ENCODE measurements around the gene SLC44A1. TPM values are rescaled to one million over a fixed set of nuclear protein-coding genes. Genes with fewer than 3 reads are reported as not detected.

The SLC44A1 gene
- total and polyA plus RNA-seq, 10 of the 15 experiments (the other 5 are each of a cell fraction or from before 2014, with no cell fraction given): 2.4 to 21.2 (median 12.4) TPM

- no TSS peak for BruUV-seq (replicated peaks)
- DNase-seq (ENCODE audit: low read depth, low spot score) (no peak), FAIRE-seq (no peak), ATAC-seq (no peak)
- CTCF ChIA-PET: interaction anchor here (0.6 to 1.9 kb wide), 4 partner anchors 10 to 61 kb away, joined by 3 to 9 read pairs (median 4); no protein-coding TSS in a partner anchor
- Histone ChIP-seq H3K27ac (ENCODE audit: control insufficient read depth, insufficient read depth) (no peak overlapping the region), H3K27me3 (replicated peaks in 1 of 2; ENCODE audit: control insufficient read depth in 2 of 2, insufficient read depth in 2 of 2, low read length in 1 of 2) (no peaks in the 10 kb centered on the region), H3K9me3 (replicated peaks; ENCODE audit: control insufficient read depth, insufficient read depth, low read length) (no peaks in the 10 kb centered on the region), H3K79me2 (ENCODE audit: control insufficient read depth, insufficient read depth, low read length) (no peaks in the 10 kb centered on the region), H3K4me3 (no peak overlapping the region), H2AFZ (ENCODE audit: control insufficient read depth, low read depth, low read length) (no peak overlapping the region), H3K4me2 (ENCODE audit: control insufficient read depth, insufficient read depth) (no peak overlapping the region), H3K4me1 (ENCODE audit: control insufficient read depth, insufficient read depth, low read length) (peaks cover 4% of the 10 kb centered on the region; the same call in 1 of the 2 replicates), H3K9ac (ENCODE audit: control insufficient read depth, insufficient read depth, low read length) (no peak overlapping the region), H3K36me3 (ENCODE audit: control insufficient read depth in 2 of 2, insufficient read depth in 2 of 2, low read length in 1 of 2) (no peaks in the 10 kb centered on the region), H4K20me1 (ENCODE audit: control insufficient read depth, insufficient read depth) (no peaks in the 10 kb centered on the region)
- TF ChIP-seq ZNF622 (IDR thresholded peaks at IDR 0.05) (no peak), SKIL (IDR thresholded peaks at IDR 0.05; ENCODE audit: low read depth, poor library complexity, severe bottlenecking) (no peak), SIX5 (IDR thresholded peaks at IDR 0.05; ENCODE audit: low read depth, low read length, severe bottlenecking) (no peak), ZBED1 (IDR thresholded peaks at IDR 0.05; ENCODE audit: borderline replicate concordance) (no peak), EED (IDR thresholded peaks at IDR 0.05; ENCODE audit: low read depth) (no peak), ZNF384 (IDR thresholded peaks at IDR 0.05; ENCODE audit: borderline replicate concordance, low read depth, low read length) (no peak), STAT1 (conservative IDR thresholded peaks at IDR 0.05) (no peak), TCF12 (IDR thresholded peaks at IDR 0.05; ENCODE audit: low read depth, low read length) (no peak), SUPT20H (IDR thresholded peaks at IDR 0.05; ENCODE audit: borderline replicate concordance, control insufficient read depth, low read depth, low read length) (no peak), CBFB (IDR thresholded peaks at IDR 0.05; ENCODE audit: low read depth) (no peak), POU2F2 (IDR thresholded peaks at IDR 0.05; ENCODE audit: borderline replicate concordance, low read depth, low read length) (no peak), JUND (IDR thresholded peaks at IDR 0.05; ENCODE audit: low read depth, low read length) (no peak), TBL1XR1 (IDR thresholded peaks at IDR 0.05; ENCODE audit: low read depth, low read length) (no peak)
- TF ChIP-seq, protein P1, sequence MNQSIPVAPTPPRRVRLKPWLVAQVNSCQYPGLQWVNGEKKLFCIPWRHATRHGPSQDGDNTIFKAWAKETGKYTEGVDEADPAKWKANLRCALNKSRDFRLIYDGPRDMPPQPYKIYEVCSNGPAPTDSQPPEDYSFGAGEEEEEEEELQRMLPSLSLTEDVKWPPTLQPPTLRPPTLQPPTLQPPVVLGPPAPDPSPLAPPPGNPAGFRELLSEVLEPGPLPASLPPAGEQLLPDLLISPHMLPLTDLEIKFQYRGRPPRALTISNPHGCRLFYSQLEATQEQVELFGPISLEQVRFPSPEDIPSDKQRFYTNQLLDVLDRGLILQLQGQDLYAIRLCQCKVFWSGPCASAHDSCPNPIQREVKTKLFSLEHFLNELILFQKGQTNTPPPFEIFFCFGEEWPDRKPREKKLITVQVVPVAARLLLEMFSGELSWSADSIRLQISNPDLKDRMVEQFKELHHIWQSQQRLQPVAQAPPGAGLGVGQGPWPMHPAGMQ (IDR thresholded peaks at IDR 0.05; ENCODE audit: borderline replicate concordance): no peak
- POLR2A ChIA-PET: no interaction called here
- RAD21 ChIA-PET (ENCODE audit: unreplicated experiment): no interaction called here
- intact Hi-C loops (cut with micrococcal nuclease; ENCODE audit: unreplicated experiment): no loop called here
- in situ Hi-C loops (cut with MboI): no loop called here
- SMC1A ChIA-PET (ENCODE audit: uncharacterized antibody, unreplicated experiment): interaction anchor here (0.7 to 3.4 kb wide), 4 partner anchors 11 to 103 kb away, joined by 3 to 17 read pairs (median 3); no protein-coding TSS in a partner anchor
- WGBS (ENCODE audit: insufficient coverage, insufficient replicate concordance, low lambda C conversion rate, missing lambda C conversion rate): 58% methylated on average over 2 of the region's 2 CpGs
Measured at GRCh38 chr9:105346273-105346672, 101.8 kb downstream of the SLC44A1 start.

All from GM12878 (cell line).